ENCODE data around the gene FAM76A. TPM values are rescaled to one million over a fixed set of nuclear protein-coding genes. Genes with fewer than 3 reads are reported as not detected.
"Not testable (repeated sequence)": the region's sequence is repeated elsewhere in the genome, so short reads cannot be mapped to it uniquely, and the experiment has no call there.

The FAM76A gene
- total and polyA plus RNA-seq, 2 donors (not counting 1 experiment from before 2014, with no cell fraction given) = 13.5 to 17.5 TPM

DNA sequence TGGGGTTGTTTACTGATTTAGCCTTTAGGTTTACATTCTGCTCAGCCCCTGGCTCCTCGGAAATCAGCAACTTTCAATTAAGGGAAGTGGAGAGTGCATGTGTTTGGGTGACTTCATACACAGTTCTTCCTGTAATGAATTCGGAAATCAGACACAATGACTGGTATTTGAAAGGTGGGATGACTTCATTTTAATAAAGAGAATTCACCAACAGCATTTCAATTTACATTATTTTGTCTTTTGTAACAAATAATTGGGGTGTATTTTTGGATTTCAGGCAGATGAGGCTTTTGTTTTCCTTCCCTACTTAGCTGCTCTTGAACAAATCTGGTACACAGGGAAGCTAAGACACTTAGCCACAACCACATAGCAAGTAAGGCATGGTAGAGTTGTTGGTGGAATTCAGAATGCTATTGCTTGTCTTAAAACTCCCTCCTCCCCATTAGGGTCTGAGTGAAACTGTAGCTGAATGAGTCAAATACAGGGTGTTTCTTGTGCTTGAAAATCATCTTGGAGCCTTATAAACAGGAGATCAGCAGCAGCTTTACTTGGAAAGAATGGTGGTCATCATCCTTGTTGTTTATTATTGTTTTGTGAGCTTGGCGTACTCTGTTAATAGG is 48.2 kb downstream of the FAM76A start:
- Histone ChIP-seq H2AFZ (ENCODE audit: low read length) (peak overlapping the region; percentile 21), H3K4me3 (replicated peaks in 1 of 4; ENCODE audit: control extremely low read depth in 1 of 4, insufficient read depth in 1 of 4, low read depth in 3 of 4, low read length in 4 of 4) (peak overlapping the region; percentile 76 to 98 (median 86)), H3K9me3 (ENCODE audit: control insufficient read depth, insufficient read depth, low read depth, low read length) (no peaks in the 10 kb centered on the region), H3K9ac (ENCODE audit: insufficient read depth, low read length) (peak overlapping the region; percentile 89), H3K27ac (ENCODE audit: insufficient read depth, low read length) (peak overlapping the region; percentile 86), H3K79me2 (ENCODE audit: control insufficient read depth, insufficient read depth, low read length) (peaks cover 52% of the 10 kb centered on the region), H4K20me1 (ENCODE audit: control insufficient read depth, extremely low read depth, insufficient read depth, low read length) (no peaks in the 10 kb centered on the region), H3K36me3 (ENCODE audit: control insufficient read depth, insufficient read depth, low read length) (no peaks in the 10 kb centered on the region), H3K27me3 (ENCODE audit: control insufficient read depth, insufficient read depth, low read length) (no peaks in the 10 kb centered on the region), H3K4me1 (ENCODE audit: control insufficient read depth, extremely low read depth, insufficient read depth, low read length) (no peaks in the 10 kb centered on the region), H3K4me2 (ENCODE audit: extremely low read depth, insufficient read depth, low read length) (peak overlapping the region; percentile 94)
- TF ChIP-seq CTCF (conservative IDR thresholded peaks at IDR 0.05 in 1 of 2, IDR thresholded peaks at IDR 0.05 in 1 of 2; ENCODE audit: low read depth in 1 of 2, low read length in 2 of 2) = no peak
- TF ChIP-seq EZH2 (IDR thresholded peaks at IDR 0.05; ENCODE audit: low read length, missing control alignments) = no peak
- DNase-seq (ENCODE audit: low read depth in 2 of 2) = peak; percentile 36 to 50

DNA sequence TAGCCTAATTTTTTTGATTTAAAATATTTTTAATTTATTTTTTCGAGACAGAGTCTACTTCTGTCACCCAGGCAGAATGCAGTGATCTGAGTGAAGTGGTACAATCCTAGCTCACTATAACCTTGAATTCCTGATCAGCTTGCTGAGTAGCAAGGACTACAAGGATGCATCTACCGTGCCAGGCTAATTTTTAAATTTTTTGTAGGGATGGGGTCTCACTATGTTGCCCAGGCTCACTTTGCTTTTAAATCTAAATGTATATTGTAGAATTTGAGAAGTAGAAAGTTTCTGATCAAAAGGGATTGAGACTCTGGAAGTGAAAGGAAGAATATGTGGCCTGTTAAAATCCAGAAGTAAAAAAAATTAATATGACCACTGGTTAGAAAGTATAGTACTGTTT is 48.9 kb downstream of the FAM76A start:
- H4K20me1 ChIP-seq (ENCODE audit: control insufficient read depth, extremely low read depth, insufficient read depth, low read length) = no peaks in the 10 kb centered on the region
- H3K4me2 ChIP-seq (ENCODE audit: extremely low read depth, insufficient read depth, low read length) = peak overlapping the region; percentile 94
- no peak overlapping the region for H3K27ac ChIP-seq (ENCODE audit: insufficient read depth, low read length)
- H3K79me2 ChIP-seq (ENCODE audit: control insufficient read depth, insufficient read depth, low read length) = peaks cover 53% of the 10 kb centered on the region
- H3K4me1 ChIP-seq (ENCODE audit: control insufficient read depth, extremely low read depth, insufficient read depth, low read length) = no peaks in the 10 kb centered on the region
- H3K9me3 ChIP-seq (ENCODE audit: control insufficient read depth, insufficient read depth, low read depth, low read length) = no peaks in the 10 kb centered on the region
- no peak overlapping the region for H3K9ac ChIP-seq (ENCODE audit: insufficient read depth, low read length)
- H3K27me3 ChIP-seq (ENCODE audit: control insufficient read depth, insufficient read depth, low read length) = no peaks in the 10 kb centered on the region
- peak overlapping the region; percentile 76 to 98 (median 86) for H3K4me3 ChIP-seq (replicated peaks in 1 of 4; ENCODE audit: control extremely low read depth in 1 of 4, insufficient read depth in 1 of 4, low read depth in 3 of 4, low read length in 4 of 4)
- no peak overlapping the region for H2AFZ ChIP-seq (ENCODE audit: low read length)
- TF ChIP-seq CTCF (conservative IDR thresholded peaks at IDR 0.05 in 1 of 2, IDR thresholded peaks at IDR 0.05 in 1 of 2; ENCODE audit: low read depth in 1 of 2, low read length in 2 of 2) (no peak), EZH2 (IDR thresholded peaks at IDR 0.05; ENCODE audit: low read length, missing control alignments) (no peak)
- no peaks in the 10 kb centered on the region for H3K36me3 ChIP-seq (ENCODE audit: control insufficient read depth, insufficient read depth, low read length)
- no peak for DNase-seq (ENCODE audit: low read depth in 2 of 2)

DNA sequence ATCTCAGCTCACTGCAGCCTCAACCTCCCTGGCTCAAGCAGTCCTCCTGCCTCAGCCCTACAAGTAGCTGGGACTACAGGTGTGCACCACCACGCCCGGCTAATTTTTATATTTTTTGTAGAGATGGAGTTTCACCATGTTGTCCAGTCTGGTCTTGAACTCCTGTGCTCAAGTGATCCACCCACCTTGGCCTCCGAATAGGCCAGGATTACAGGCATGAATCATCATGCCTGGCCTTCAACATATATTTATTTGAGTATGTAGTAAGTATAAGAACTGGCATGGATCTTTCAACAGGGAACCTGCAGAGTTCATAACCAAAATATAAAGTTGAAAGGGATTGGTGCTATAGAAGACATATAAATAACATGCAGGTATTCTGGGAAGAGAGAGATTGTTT is 49.6 kb downstream of the FAM76A start:
- peaks cover 55% of the 10 kb centered on the region for H3K79me2 ChIP-seq (ENCODE audit: control insufficient read depth, insufficient read depth, low read length)
- not testable (repeated sequence) for H3K9ac ChIP-seq (ENCODE audit: insufficient read depth, low read length); H4K20me1 ChIP-seq (ENCODE audit: control insufficient read depth, extremely low read depth, insufficient read depth, low read length); H3K4me2 ChIP-seq (ENCODE audit: extremely low read depth, insufficient read depth, low read length); H3K4me3 ChIP-seq (replicated peaks in 1 of 4; ENCODE audit: control extremely low read depth in 1 of 4, insufficient read depth in 1 of 4, low read depth in 3 of 4, low read length in 4 of 4); H3K27ac ChIP-seq (ENCODE audit: insufficient read depth, low read length); H3K4me1 ChIP-seq (ENCODE audit: control insufficient read depth, extremely low read depth, insufficient read depth, low read length); H3K9me3 ChIP-seq (ENCODE audit: control insufficient read depth, insufficient read depth, low read depth, low read length); H3K36me3 ChIP-seq (ENCODE audit: control insufficient read depth, insufficient read depth, low read length); H3K27me3 ChIP-seq (ENCODE audit: control insufficient read depth, insufficient read depth, low read length); H2AFZ ChIP-seq (ENCODE audit: low read length)
- DNase-seq (ENCODE audit: low read depth in 2 of 2) = peak in 1 of 2 donors; percentile 11

GRCh38 chr1:27776276-27776675 is 50.5 kb downstream of the FAM76A start:
- H3K9ac ChIP-seq (ENCODE audit: insufficient read depth, low read length); H2AFZ ChIP-seq (ENCODE audit: low read length); H4K20me1 ChIP-seq (ENCODE audit: control insufficient read depth, extremely low read depth, insufficient read depth, low read length); H3K27ac ChIP-seq (ENCODE audit: insufficient read depth, low read length); DNase-seq (ENCODE audit: low read depth in 2 of 2); H3K4me1 ChIP-seq (ENCODE audit: control insufficient read depth, extremely low read depth, insufficient read depth, low read length); H3K9me3 ChIP-seq (ENCODE audit: control insufficient read depth, insufficient read depth, low read depth, low read length); H3K27me3 ChIP-seq (ENCODE audit: control insufficient read depth, insufficient read depth, low read length); H3K36me3 ChIP-seq (ENCODE audit: control insufficient read depth, insufficient read depth, low read length); H3K4me2 ChIP-seq (ENCODE audit: extremely low read depth, insufficient read depth, low read length); H3K4me3 ChIP-seq (replicated peaks in 1 of 4; ENCODE audit: control extremely low read depth in 1 of 4, insufficient read depth in 1 of 4, low read depth in 3 of 4, low read length in 4 of 4): not testable (repeated sequence)
- peaks cover 57% of the 10 kb centered on the region for H3K79me2 ChIP-seq (ENCODE audit: control insufficient read depth, insufficient read depth, low read length)
